Stimulated activated CD8-positive, alpha-beta memory T cell treated with anti-CD3 and anti-CD28 coated beads, Interleukin-4, amount 100 ng/mL, for 48 hours (primary cell): ENCODE measurements around the gene CCDC183.

Experiments used
- DNase-seq: peaks from one replicate; pipeline ENCODE4 v3.0.0-alpha.2; 2020

CCDC183 gene

GRCh38 chr9:136850866-136851775, 55.0 kb downstream of the CCDC183 start:
- DNase-seq, result no peak

- DNase-seq, result no peak
These were observed 56.0 kb downstream of the CCDC183 start, which contains the start of gene MAMDC4 for GRCh38 chr9:136851941-136852663. Gene MAMDC4 (plus strand): TSS chr9:136852346. CDS start chr9:136852417, 71 bp downstream.

GRCh38 chr9:136852664-136853595, 56.8 kb downstream of the CCDC183 start:
- no peak for DNase-seq

- no peak for DNase-seq
These were observed 57.5 kb downstream of the CCDC183 start for GRCh38 chr9:136853596-136854112.

- no peak for DNase-seq
These were observed 58.1 kb downstream of the CCDC183 start for GRCh38 chr9:136854113-136854841.

- DNase-seq, result no peak
These were observed 58.8 kb downstream of the CCDC183 start for GRCh38 chr9:136854842-136855460.

GRCh38 chr9:136855461-136856078, 59.4 kb downstream of the CCDC183 start:
- no peak for DNase-seq

GRCh38 chr9:136856079-136856476, 59.9 kb downstream of the CCDC183 start:
- DNase-seq, result no peak

GRCh38 chr9:136856541-136857141, 60.5 kb downstream of the CCDC183 start:
- no peak for DNase-seq

- DNase-seq, result peak; percentile 26
These were observed 61.0 kb downstream of the CCDC183 start for GRCh38 chr9:136857166-136857565.
